ENCODE measurements around the gene VPS54. TPM values are rescaled to one million over a fixed set of nuclear protein-coding genes. Genes with fewer than 3 reads are reported as not detected.

VPS54 gene
- total RNA-seq, 1 experiment from 2014 or later, result 14.6 TPM

- TF ChIP-seq PRDM15 (CRISPR knock-in tag; IDR thresholded peaks at IDR 0.05) (no peak), ZBTB43 (CRISPR knock-in tag; IDR thresholded peaks at IDR 0.05) (no peak), E2F5 (CRISPR knock-in tag; IDR thresholded peaks at IDR 0.05) (no peak), ZNF232 (CRISPR knock-in tag; IDR thresholded peaks at IDR 0.05) (no peak), AFF4 (CRISPR knock-in tag; IDR thresholded peaks at IDR 0.05; ENCODE audit: borderline replicate concordance) (no peak), USF2 (CRISPR knock-in tag; IDR thresholded peaks at IDR 0.05) (no peak), ZMAT4 (CRISPR knock-in tag; IDR thresholded peaks at IDR 0.05) (no peak), NFE2L1 (CRISPR knock-in tag; IDR thresholded peaks at IDR 0.05) (no peak), FOXP4 (CRISPR knock-in tag; IDR thresholded peaks at IDR 0.05) (no peak), TEAD4 (CRISPR knock-in tag; IDR thresholded peaks at IDR 0.05) (no peak), ARID4B (CRISPR knock-in tag; IDR thresholded peaks at IDR 0.05; ENCODE audit: borderline replicate concordance) (no peak)
- Mint-ChIP-seq H3K4me3 (no peak overlapping the region), H3K9me3 (no peaks in the 10 kb centered on the region; the same call in 1 of the 2 replicates), H3K27ac (no peak overlapping the region), H3K36me3 (peaks cover 23% of the 10 kb centered on the region), H3K4me1 (no peaks in the 10 kb centered on the region), H3K27me3 (ENCODE audit: low read depth) (no peaks in the 10 kb centered on the region)
- DNase-seq (ENCODE audit: low spot score) (no peak), ATAC-seq (no peak)
- ChIA-PET CTCF (no interaction called here), POLR2A (no interaction called here)
Observed at GRCh38 chr2:63980794-63981193, 38.4 kb downstream of the VPS54 start.

Data from WTC11 (cell line).